ENCODE measurements around the gene EIF4A3.

EIF4A3 gene

DNA sequence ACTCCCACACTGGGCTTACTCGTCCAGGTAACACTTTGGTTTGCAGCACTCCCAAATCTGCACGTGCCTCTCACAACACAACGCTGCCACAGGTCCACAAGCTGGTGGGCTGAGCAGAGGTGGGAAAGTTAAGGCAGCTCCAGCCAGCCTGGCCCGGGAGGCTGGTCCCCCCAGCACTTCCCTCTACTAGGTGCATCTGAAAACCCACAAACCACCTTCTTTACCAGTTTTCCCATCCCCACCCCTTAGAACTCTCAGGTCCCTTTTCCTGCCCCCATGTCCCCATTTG lies 46.9 kb downstream of the EIF4A3 start:
- TF ChIP-seq CTCF (IDR thresholded peaks at IDR 0.05; ENCODE audit: insufficient read depth, missing control alignments): no peak
- FAIRE-seq: no peak
- no peak for DNase-seq (ENCODE audit: insufficient read length, low spot score)

GRCh38 chr17:80099291-80100034 lies 47.5 kb downstream of the EIF4A3 start:
- DNase-seq (ENCODE audit: insufficient read length, low spot score) (no peak), FAIRE-seq (no peak)
- TF ChIP-seq CTCF (IDR thresholded peaks at IDR 0.05; ENCODE audit: insufficient read depth, missing control alignments): no peak

GRCh38 chr17:80097844-80098691 lies 48.9 kb downstream of the EIF4A3 start:
- FAIRE-seq (no peak), DNase-seq (ENCODE audit: insufficient read length, low spot score) (no peak)
- TF ChIP-seq CTCF (IDR thresholded peaks at IDR 0.05; ENCODE audit: insufficient read depth, missing control alignments): no peak

DNA sequence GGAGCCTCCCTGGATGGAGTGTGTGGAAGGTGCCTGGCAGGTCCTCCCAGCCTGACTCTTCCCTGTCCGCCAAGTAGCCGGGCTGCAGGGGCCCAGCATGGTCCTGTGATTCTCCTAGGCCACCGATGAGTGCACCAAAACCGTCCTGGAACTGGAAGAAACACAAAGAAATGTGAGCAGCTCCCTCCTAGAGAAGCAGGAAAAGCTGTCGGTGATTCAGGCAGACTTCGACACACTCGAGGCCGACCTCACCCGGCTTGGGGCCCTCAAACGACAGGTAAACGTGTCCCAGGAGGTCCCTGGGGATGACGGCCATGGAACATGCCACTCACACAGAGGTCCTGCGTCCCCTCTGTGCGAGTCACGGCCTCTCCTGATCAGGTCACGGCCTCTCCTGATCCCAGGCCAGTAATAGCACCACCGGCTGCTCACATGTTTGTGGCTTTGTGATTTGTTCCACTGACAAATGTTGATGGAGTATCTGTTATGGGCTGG lies 49.8 kb downstream of the EIF4A3 start:
- no peak for TF ChIP-seq CTCF (IDR thresholded peaks at IDR 0.05; ENCODE audit: insufficient read depth, missing control alignments)
- DNase-seq (ENCODE audit: insufficient read length, low spot score): no peak
- no peak for FAIRE-seq

- FAIRE-seq (no peak), DNase-seq (ENCODE audit: insufficient read length, low spot score) (no peak)
- no peak for TF ChIP-seq CTCF (IDR thresholded peaks at IDR 0.05; ENCODE audit: insufficient read depth, missing control alignments)
These were observed 50.3 kb downstream of the EIF4A3 start for GRCh38 chr17:80096561-80097021.

DNA sequence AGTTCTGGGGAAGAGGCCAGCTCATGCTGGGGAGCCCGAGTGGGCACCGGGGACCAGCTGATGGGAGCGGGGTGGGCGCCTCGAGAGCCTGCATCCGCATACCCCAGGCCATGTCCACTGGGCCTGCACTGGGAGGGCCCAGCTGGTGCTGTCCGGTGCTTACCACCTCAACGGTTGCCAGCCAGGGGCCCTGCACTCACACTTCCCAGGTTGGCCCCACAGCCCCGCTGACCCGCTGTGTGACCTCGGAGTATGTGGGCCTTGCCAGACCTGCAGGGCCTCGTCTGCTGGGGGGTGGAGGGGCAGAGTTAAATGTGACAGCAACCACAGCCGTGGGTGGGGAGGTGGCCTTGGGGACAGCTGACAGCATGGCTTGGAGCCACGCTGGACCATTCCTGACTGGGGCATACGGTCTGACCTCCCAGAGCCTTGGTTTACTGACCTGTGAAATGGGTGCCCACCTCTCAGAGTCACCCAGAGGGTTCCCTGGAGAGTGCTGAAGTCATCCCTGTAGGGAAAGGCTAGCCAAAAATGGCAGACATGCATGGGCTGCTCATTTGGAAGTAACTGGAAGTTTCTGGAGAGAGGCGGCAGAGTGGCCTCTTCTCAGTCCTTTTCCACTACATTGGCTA lies 51.0 kb downstream of the EIF4A3 start:
- no peak for TF ChIP-seq CTCF (IDR thresholded peaks at IDR 0.05; ENCODE audit: insufficient read depth, missing control alignments)
- FAIRE-seq: no peak

More for the DNA sequence above, 51.0 kb downstream of the EIF4A3 start:
- DNase-seq (ENCODE audit: insufficient read length, low spot score): no peak
